Measurements from ENCODE around the gene SCN5A. TPM values are rescaled to one million over a fixed set of nuclear protein-coding genes. Genes with fewer than 3 reads are reported as not detected.

SCN5A gene
- total RNA-seq, 1 experiment from 2014 or later, result 13.6 TPM

GRCh38 chr3:38544926-38545325, 104.6 kb downstream of the SCN5A start:
- ChIA-PET CTCF (interaction anchor here (1.2 to 1.6 kb wide), 5 partner anchors 24 to 247 kb away, joined by 3 to 5 read pairs (median 4); no protein-coding TSS in a partner anchor), POLR2A (no interaction called here)

GRCh38 chr3:38543586-38543985, 105.9 kb downstream of the SCN5A start:
- peaks cover 14% of the 10 kb centered on the region for H3K4me1 Mint-ChIP-seq
- H3K9me3 Mint-ChIP-seq, result no peaks in the 10 kb centered on the region
- CTCF ChIA-PET, result interaction anchor here (0.7 to 1.5 kb wide), 4 partner anchors 80 to 569 kb away, joined by 3 to 4 read pairs (median 4); no protein-coding TSS in a partner anchor
- no peak for DNase-seq (ENCODE audit: low spot score)
- H3K27ac Mint-ChIP-seq, result no peak overlapping the region
- no peaks in the 10 kb centered on the region for H3K27me3 Mint-ChIP-seq (ENCODE audit: low read depth)
- TF ChIP-seq USF2 (CRISPR knock-in tag; IDR thresholded peaks at IDR 0.05) (no peak), CREB1 (CRISPR knock-in tag; IDR thresholded peaks at IDR 0.05) (no peak), IRF2 (CRISPR knock-in tag; IDR thresholded peaks at IDR 0.05; ENCODE audit: borderline replicate concordance, low read depth) (no peak), GRHL2 (CRISPR knock-in tag; IDR thresholded peaks at IDR 0.05; ENCODE audit: insufficient replicate concordance, severe bottlenecking) (no peak), EMX1 (CRISPR knock-in tag; IDR thresholded peaks at IDR 0.05) (no peak)
- no peak overlapping the region for H3K4me3 Mint-ChIP-seq
- no peak for ATAC-seq
- POLR2A ChIA-PET, result no interaction called here
- no peaks in the 10 kb centered on the region for H3K36me3 Mint-ChIP-seq

More at GRCh38 chr3:38544926-38545325, 104.6 kb downstream of the SCN5A start:
- no peak overlapping the region for H3K4me3 Mint-ChIP-seq
- H3K27ac Mint-ChIP-seq, result no peak overlapping the region
- TF ChIP-seq SMAD3 (CRISPR knock-in tag; IDR thresholded peaks at IDR 0.05; ENCODE audit: borderline replicate concordance) (no peak), FOXJ3 (CRISPR knock-in tag; IDR thresholded peaks at IDR 0.05; ENCODE audit: borderline replicate concordance) (no peak)
- DNase-seq (ENCODE audit: low spot score) (no peak), ATAC-seq (no peak)
- H3K36me3 Mint-ChIP-seq, result peaks cover under 1% of the 10 kb centered on the region
- no peaks in the 10 kb centered on the region for H3K9me3 Mint-ChIP-seq
- H3K4me1 Mint-ChIP-seq, result peaks cover 14% of the 10 kb centered on the region
- H3K27me3 Mint-ChIP-seq (ENCODE audit: low read depth), result no peaks in the 10 kb centered on the region

- H3K27ac Mint-ChIP-seq, result no peak overlapping the region
- H3K27me3 Mint-ChIP-seq (ENCODE audit: low read depth), result no peaks in the 10 kb centered on the region
- H3K4me3 Mint-ChIP-seq, result no peak overlapping the region
- POLR2A ChIA-PET, result no interaction called here
- no peak for DNase-seq (ENCODE audit: low spot score)
- H3K9me3 Mint-ChIP-seq, result no peaks in the 10 kb centered on the region
- CTCF ChIA-PET, result interaction anchor here (1.5 kb wide), 1 partner anchor 113 kb away, joined by 3 read pairs; no protein-coding TSS in a partner anchor
- ATAC-seq, result peak; percentile 33; the same call in 1 of the 2 replicates
- no peaks in the 10 kb centered on the region for H3K36me3 Mint-ChIP-seq
- peaks cover 8% of the 10 kb centered on the region for H3K4me1 Mint-ChIP-seq
- TF ChIP-seq MLX (CRISPR knock-in tag; IDR thresholded peaks at IDR 0.05), result no peak
- no peak for TF ChIP-seq HMGXB4 (CRISPR knock-in tag; IDR thresholded peaks at IDR 0.05)
- TF ChIP-seq MYBL2 (CRISPR knock-in tag; IDR thresholded peaks at IDR 0.05), result no peak
- TF ChIP-seq SP1 (CRISPR knock-in tag; conservative IDR thresholded peaks at IDR 0.05), result no peak
- TF ChIP-seq STAT6 (CRISPR knock-in tag; conservative IDR thresholded peaks at IDR 0.05; ENCODE audit: low read depth), result no peak
- no peak for TF ChIP-seq ZBTB21 (CRISPR knock-in tag; IDR thresholded peaks at IDR 0.05; ENCODE audit: borderline replicate concordance)
- no peak for TF ChIP-seq ZSCAN18 (CRISPR knock-in tag; IDR thresholded peaks at IDR 0.05)
- no peak for TF ChIP-seq FOXP4 (CRISPR knock-in tag; IDR thresholded peaks at IDR 0.05)
- no peak for TF ChIP-seq ZNF416 (CRISPR knock-in tag; IDR thresholded peaks at IDR 0.05)
- TF ChIP-seq GABPB1 (CRISPR knock-in tag; IDR thresholded peaks at IDR 0.05), result no peak
- no peak for TF ChIP-seq ERG (CRISPR knock-in tag; IDR thresholded peaks at IDR 0.05)
- no peak for TF ChIP-seq ZNF219 (CRISPR knock-in tag; IDR thresholded peaks at IDR 0.05; ENCODE audit: borderline replicate concordance)
- TF ChIP-seq NR2C2 (CRISPR knock-in tag; IDR thresholded peaks at IDR 0.05), result no peak
Observed at GRCh38 chr3:38542401-38543298, 106.8 kb downstream of the SCN5A start.

All from WTC11 (cell line).